Central memory CD4-positive, alpha-beta T cell (primary cell): Measurements from ENCODE around the gene ANKRD12.
"Not testable (repeated sequence)": the region's sequence is repeated elsewhere in the genome, so short reads cannot be mapped to it uniquely, and the experiment has no call there.

Experiments
- DNase-seq: peaks from one replicate; pipeline ENCODE4 v3.0.0; 2022
- total RNA-seq, 3 experiments: gene quantifications; one replicate each; lab custom pipeline; 2026; lab: John Stamatoyannopoulos, UW

Gene ANKRD12
- 169 to 494 (median 329) reads per million in 3 experiments for total RNA-seq

- DNase-seq, result peak; percentile 98
Observed at GRCh38 chr18:9136315-9137155, at the start of gene ANKRD12. TSS of gene ANKRD12 (plus strand) at chr18:9136781. CDS start at chr18:9182433, 45,652 bp downstream.

DNA sequence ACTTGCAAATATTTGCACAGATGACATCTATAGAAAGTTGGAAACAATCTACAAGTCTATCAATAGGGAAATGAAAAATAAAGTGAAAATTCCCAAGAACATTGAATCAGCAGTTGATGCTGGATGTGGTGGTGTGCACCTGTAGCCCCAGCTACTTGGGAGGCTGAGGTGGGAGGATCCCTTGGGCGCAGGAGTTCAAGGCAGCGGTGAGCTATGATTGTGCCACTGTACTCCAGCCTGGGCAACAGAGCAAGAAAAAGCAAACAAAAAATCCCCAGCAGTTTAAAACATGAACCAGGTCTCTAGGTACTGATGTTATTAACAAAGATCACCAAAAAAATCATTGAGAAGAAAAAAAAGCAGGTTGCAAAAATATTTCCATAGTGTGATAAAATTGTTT lies 49.4 kb upstream of the ANKRD12 start:
- no peak for DNase-seq

- no peak for DNase-seq
Observed at GRCh38 chr18:9088252-9088651, 48.3 kb upstream of the ANKRD12 start.

GRCh38 chr18:9088727-9089126 lies 47.9 kb upstream of the ANKRD12 start:
- not testable (repeated sequence) for DNase-seq

DNA sequence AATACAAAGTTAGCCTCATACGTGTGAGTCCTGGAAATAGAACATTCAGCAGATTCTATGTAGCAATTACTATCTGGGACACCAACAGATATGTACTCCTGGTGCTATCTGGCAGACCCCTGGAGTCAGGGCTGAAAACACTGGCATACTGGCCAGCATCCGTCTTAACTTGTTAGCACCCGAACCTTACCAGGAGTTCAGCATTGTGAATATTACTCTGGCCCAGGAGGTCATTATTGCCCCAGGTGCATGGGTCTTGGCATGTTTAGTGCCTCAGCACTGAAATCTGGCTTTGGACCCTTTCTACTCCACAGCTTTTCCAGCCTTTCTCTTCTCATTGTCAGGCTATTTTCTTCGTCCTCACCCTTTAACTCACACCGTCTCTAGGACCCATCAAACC lies 46.0 kb upstream of the ANKRD12 start:
- no peak for DNase-seq

DNA sequence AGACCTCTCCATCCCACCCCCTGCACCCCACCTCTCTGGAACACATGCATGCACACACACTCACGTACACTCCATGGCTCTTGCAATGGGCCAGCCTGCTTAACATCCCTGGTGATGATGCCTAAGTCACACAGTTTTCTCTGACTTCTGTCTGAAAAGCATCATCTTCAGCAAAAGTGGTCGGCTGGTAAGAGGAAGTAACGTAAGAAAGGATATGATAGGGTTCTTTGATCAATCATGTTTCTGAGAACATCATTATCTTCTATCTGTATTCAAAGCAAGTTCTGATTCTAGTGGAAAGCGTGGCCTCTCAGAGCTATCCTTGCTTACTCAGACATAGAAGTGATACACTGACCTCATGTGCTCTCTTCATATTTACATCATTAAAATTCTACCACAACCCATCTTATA lies 45.5 kb upstream of the ANKRD12 start:
- DNase-seq, result peak; percentile 85

DNA sequence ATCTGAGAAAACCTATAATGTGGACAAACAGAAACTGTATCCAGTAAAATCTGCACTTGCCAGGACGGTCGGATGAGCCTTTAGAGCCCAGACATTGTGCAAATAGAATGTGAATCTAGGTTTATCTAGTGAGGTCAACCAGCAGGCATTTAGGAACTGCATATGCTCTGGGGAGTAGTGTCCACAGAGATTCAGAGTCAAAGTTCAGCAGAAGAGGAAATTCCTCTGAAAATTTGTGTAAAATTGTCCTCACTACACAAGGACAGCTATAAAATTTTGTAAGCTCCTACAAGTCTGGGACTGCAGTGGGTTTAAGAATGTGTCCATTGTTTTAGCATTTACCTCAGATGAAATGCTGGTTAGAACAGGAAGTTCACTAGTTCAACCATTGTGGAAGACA lies 43.9 kb upstream of the ANKRD12 start:
- no peak for DNase-seq

DNA sequence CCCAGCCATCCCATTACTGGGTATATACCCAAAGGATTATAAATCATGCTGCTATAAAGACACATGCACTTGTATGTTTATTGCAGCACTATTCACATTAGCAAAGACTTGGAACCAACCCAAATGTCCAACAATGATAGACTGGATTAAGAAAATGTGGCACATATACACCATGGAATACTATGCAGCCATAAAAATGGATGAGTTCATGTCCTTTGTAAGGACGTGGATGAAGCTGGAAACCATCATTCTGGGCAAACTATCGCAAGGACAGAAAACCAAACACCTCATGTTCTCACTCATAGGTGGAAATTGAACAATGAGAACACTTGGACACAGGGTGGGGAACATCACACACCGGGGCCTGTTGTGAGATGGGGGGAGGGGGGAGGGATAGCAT lies 43.5 kb upstream of the ANKRD12 start:
- DNase-seq, result not testable (repeated sequence)

- peak; percentile 11 for DNase-seq
Observed at GRCh38 chr18:9094307-9095226, 42.0 kb upstream of the ANKRD12 start.

- peak; percentile 60 for DNase-seq
Observed at GRCh38 chr18:9095297-9096006, 41.1 kb upstream of the ANKRD12 start.

- DNase-seq, result no peak
Observed at GRCh38 chr18:9096007-9096371, 40.6 kb upstream of the ANKRD12 start.

GRCh38 chr18:9096685-9097084 lies 39.9 kb upstream of the ANKRD12 start:
- no peak for DNase-seq

DNA sequence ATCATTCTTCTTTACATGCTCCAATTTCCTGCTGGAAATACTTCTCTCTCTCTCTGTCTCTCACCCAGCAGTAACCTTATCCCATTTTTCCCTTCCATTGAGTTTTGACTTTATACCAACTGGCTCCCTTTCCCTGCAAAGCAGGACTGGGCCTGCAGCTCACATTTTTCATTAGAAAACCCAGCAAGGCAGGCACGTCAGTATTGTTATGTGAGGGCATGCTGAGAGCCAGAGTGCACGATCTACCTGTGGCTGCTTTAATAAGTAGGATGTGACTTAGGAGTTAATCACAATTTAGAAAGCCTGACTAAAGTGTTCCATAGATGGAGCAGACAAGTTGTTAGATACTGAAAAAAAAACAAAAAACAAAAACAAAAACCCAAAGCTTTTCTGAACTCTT lies 39.2 kb upstream of the ANKRD12 start:
- no peak for DNase-seq

DNA sequence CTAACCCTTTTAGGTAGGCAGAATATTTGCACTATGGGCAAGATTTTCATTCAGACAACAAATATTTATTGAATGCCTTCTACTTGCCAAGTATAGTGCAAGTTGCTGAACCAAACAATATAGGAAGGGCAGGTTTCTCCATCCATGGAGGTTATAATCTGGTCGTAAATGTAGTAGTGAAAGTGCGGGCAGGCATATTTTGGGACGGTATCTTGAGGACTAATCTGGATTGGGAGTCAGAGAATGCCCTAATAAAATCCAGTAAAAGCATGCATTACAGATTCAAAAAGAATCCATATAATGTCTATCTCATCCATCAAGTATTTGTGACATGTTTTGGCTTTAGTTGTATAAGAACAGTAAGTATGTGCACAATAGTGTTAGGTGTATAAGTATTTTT lies 35.8 kb upstream of the ANKRD12 start:
- no peak for DNase-seq

GRCh38 chr18:9101730-9102507 lies 34.7 kb upstream of the ANKRD12 start:
- peak; percentile 67 for DNase-seq

GRCh38 chr18:9102508-9103375 lies 33.8 kb upstream of the ANKRD12 start, which contains the start of gene NDUFV2:
TSS of gene NDUFV2 (plus strand) at chr18:9102699. CDS start at chr18:9102744, 45 bp downstream.
- DNase-seq, result peak; percentile 95

- DNase-seq, result peak; percentile 31
Observed at GRCh38 chr18:9103376-9103873, 33.2 kb upstream of the ANKRD12 start.

DNA sequence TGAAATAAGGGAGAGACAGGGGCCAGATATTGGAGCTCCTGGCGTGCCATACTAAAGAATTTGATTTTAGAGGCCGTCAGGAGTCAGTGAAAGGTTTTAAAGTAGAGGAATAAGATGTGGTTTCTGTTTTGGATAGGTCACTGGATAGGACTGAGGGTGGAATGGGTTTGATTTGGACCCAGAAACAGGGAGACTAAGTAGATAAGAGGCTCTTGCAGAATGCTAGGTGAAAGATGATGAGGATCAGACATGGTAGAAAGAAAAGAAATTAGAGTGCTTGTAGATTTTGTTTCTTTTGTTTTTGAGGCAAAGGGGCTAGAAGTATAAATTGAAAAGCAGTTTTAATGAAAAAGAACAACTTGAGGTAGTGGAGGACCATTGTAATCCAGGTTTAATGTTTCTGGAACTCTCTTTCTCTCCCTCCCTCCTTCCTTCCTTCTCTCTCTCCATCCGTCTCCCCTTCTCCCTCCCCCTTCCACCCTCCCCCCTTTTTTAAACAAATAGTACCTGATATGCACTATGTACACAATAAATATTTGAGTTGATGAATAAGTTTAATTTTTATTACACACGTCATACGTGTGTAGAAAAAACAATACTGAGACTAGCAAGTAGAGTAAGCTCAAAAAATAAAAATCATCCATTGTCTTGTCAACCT lies 32.2 kb upstream of the ANKRD12 start:
- DNase-seq, result no peak

DNA sequence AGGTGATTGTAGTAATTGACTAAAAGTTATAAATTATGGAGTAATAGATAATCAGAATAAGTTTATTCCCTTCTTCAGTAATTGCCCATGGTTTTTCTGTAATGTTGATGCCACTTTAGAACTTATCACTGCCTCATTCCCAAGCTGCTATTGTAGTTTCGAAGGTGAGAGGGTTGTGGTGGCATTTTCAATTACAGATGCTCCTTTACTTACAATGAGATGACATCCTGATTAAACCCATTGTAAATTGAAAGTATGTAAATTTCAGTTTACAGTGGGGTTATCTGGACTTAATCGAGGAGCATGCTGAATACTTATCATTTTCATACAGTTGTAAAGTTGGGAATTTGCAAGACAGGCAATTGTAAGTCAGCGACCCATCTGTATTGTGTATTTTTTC lies 31.2 kb upstream of the ANKRD12 start:
- no peak for DNase-seq

DNA sequence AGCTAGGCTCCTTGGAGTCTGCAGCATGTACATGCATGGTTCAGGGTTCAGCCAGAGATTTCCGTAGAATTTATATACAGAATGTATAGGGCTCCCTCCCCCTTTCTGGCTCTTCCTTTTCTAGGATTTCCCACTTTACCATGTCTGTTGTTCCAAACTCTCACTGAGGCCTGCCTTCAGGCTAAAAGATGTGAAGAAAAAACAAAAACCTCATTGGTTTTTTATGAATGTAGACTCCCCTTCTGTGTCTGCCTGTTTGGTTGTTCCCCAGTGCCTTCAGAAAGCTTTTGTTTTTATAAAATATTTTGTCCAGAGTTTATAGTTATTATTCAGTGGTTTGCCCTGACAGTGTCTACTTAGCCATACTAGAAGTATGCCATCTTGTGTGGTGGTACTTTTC lies 30.5 kb upstream of the ANKRD12 start:
- DNase-seq, result no peak
